Activated CD8-positive, alpha-beta memory T cell treated with anti-CD3 and anti-CD28 coated beads, Interleukin-2, amount 10 ng/mL, durations not matched to agents 7 days and 5 days (primary cell): ENCODE results near the gene ANAPC16. TPM values are rescaled to one million over a fixed set of nuclear protein-coding genes. Genes with fewer than 3 reads are reported as not detected.
"Not testable (repeated sequence)": the region's sequence is repeated elsewhere in the genome, so short reads cannot be mapped to it uniquely, and the experiment has no call there.

Experiments
- ATAC-seq: fragments of 150-1000 bp; cut with Tn5 transposase; one replicate; pipeline ENCODE4 v1.10.0; 2021; ENCODE audit warnings: moderate library complexity
- CTCF ChIA-PET: fragments of 350-600 bp; sonication (Branson Sonifier 250); formaldehyde crosslinking; loops from one replicate; lab custom pipeline; 2021; ENCODE audit warnings: antibody characterized with exemption; lab: Charles Lee
- DNase-seq: peaks from one replicate; pipeline ENCODE4 v3.0.0-alpha.2; 2020
- H3K27ac Mint-ChIP-seq: one replicate; pipeline ENCODE4 v1.8.0; 2021; ENCODE audit warnings: mild to moderate bottlenecking, mixed read lengths
- H3K27me3 Mint-ChIP-seq: one replicate; pipeline ENCODE4 v1.8.0; 2021; ENCODE audit warnings: mixed read lengths
- H3K36me3 Mint-ChIP-seq: one replicate; pipeline ENCODE4 v1.8.0; 2021; ENCODE audit warnings: mild to moderate bottlenecking, mixed read lengths
- H3K4me1 Mint-ChIP-seq: one replicate; pipeline ENCODE4 v1.8.0; 2021; ENCODE audit warnings: mixed read lengths
- H3K4me3 Mint-ChIP-seq: one replicate; pipeline ENCODE4 v1.8.0; 2021; ENCODE audit warnings: mild to moderate bottlenecking, moderate library complexity, mixed read lengths
- H3K9me3 Mint-ChIP-seq: one replicate; pipeline ENCODE4 v1.8.0; 2022; ENCODE audit warnings: low read depth, mixed read lengths
- total RNA-seq, 2 experiments: library from RNA; stranded (reverse); gene quantifications; one replicate each; pipeline ENCODE4 v1.2.3, GENCODE V29; 2021

Gene ANAPC16
- total RNA-seq, 2 experiments from 2014 or later = 61.4 to 67.6 TPM

- no peak overlapping the region for H3K4me3 Mint-ChIP-seq
- peaks cover 7% of the 10 kb centered on the region for H3K9me3 Mint-ChIP-seq
- ATAC-seq (no peak), DNase-seq (no peak)
- CTCF ChIA-PET = interaction anchor here (0.7 to 1.2 kb wide), 3 partner anchors 21 to 290 kb away, joined by 3 read pairs; no protein-coding TSS in a partner anchor
- peaks cover 38% of the 10 kb centered on the region for H3K36me3 Mint-ChIP-seq
- no peaks in the 10 kb centered on the region for H3K27me3 Mint-ChIP-seq
- H3K4me1 Mint-ChIP-seq = no peaks in the 10 kb centered on the region
- H3K27ac Mint-ChIP-seq = no peak overlapping the region
These were observed 28.9 kb upstream of the ANAPC16 start for GRCh38 chr10:72186982-72187330.

GRCh38 chr10:72194949-72195348, 20.9 kb upstream of the ANAPC16 start:
- Mint-ChIP-seq H3K9me3 (no peaks in the 10 kb centered on the region), H3K4me1 (peaks cover 2% of the 10 kb centered on the region), H3K4me3 (no peak overlapping the region), H3K36me3 (peaks cover 28% of the 10 kb centered on the region), H3K27ac (no peak overlapping the region), H3K27me3 (no peaks in the 10 kb centered on the region)
- CTCF ChIA-PET = no interaction called here
- ATAC-seq = no peak
- no peak for DNase-seq

- Mint-ChIP-seq H3K9me3 (no peaks in the 10 kb centered on the region), H3K4me3 (no peak overlapping the region), H3K4me1 (no peaks in the 10 kb centered on the region), H3K36me3 (peaks cover 26% of the 10 kb centered on the region), H3K27me3 (no peaks in the 10 kb centered on the region), H3K27ac (no peak overlapping the region)
- ATAC-seq (no peak), DNase-seq (no peak)
- CTCF ChIA-PET = interaction anchor here (1.2 kb wide), 1 partner anchor 61 kb away, joined by 3 read pairs; no protein-coding TSS in a partner anchor
These were observed 14.9 kb upstream of the ANAPC16 start for GRCh38 chr10:72200883-72201282.

- Mint-ChIP-seq H3K4me1 (no peaks in the 10 kb centered on the region), H3K27ac (no peak overlapping the region), H3K9me3 (no peaks in the 10 kb centered on the region), H3K36me3 (peaks cover 24% of the 10 kb centered on the region), H3K4me3 (no peak overlapping the region), H3K27me3 (no peaks in the 10 kb centered on the region)
- ATAC-seq = no peak
- no peak for DNase-seq
- CTCF ChIA-PET = interaction anchor here (1.2 kb wide), 1 partner anchor 62 kb away, joined by 3 read pairs; no protein-coding TSS in a partner anchor
These were observed 14.5 kb upstream of the ANAPC16 start for GRCh38 chr10:72201293-72201692.

DNA sequence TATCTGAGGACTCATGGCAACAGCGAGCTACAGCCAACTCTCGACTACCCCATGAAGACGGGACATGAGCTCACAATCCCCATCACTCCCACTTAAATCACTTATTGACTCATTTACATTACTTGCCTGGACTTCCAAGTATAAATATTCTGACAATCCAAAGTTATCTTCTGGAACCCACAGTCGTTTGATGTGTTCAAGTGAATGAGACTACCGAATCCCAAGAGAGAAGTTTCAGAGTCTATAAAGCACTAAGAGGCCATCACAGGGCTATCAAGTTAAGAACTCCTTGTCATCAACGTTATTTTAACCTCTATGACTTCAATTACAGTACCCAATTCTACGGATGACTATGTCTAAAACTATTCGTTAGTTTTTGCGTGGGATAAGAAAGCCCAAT, 11.5 kb upstream of the ANAPC16 start:
- ATAC-seq (no peak), DNase-seq (no peak)
- Mint-ChIP-seq H3K27me3 (no peaks in the 10 kb centered on the region), H3K9me3 (no peaks in the 10 kb centered on the region), H3K4me1 (peaks cover 13% of the 10 kb centered on the region), H3K27ac (no peak overlapping the region), H3K4me3 (no peak overlapping the region), H3K36me3 (peaks cover 28% of the 10 kb centered on the region)
- CTCF ChIA-PET = no interaction called here

DNA sequence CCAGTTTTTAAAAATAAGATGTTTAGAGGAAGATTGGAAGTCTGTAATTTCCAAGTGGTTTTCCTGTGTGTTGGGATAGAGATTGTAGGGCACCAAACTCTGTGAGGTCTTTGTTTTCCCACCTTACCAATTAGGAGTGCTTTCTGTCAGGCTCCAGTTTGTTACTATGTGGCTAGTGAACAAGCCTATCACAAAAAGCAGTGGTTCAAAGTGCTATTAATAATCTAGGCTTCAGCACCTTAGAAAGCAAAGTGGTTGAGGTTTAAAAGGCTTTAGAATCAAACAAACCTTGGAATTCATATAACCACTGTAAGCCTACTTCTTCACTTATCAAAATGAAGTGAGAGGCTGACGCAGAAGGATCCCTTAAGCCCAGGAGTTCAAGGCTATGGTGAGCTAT, 11.1 kb upstream of the ANAPC16 start:
- ATAC-seq (no peak), DNase-seq (no peak)
- no peak overlapping the region for H3K4me3 Mint-ChIP-seq
- H3K9me3 Mint-ChIP-seq = no peaks in the 10 kb centered on the region
- CTCF ChIA-PET = no interaction called here
- peaks cover 14% of the 10 kb centered on the region for H3K4me1 Mint-ChIP-seq
- no peaks in the 10 kb centered on the region for H3K27me3 Mint-ChIP-seq
- peaks cover 26% of the 10 kb centered on the region for H3K36me3 Mint-ChIP-seq
- H3K27ac Mint-ChIP-seq = no peak overlapping the region

GRCh38 chr10:72206511-72207229, 9.1 kb upstream of the ANAPC16 start:
- H3K4me3 Mint-ChIP-seq = no peak overlapping the region
- no peak overlapping the region for H3K27ac Mint-ChIP-seq
- H3K9me3 Mint-ChIP-seq = no peaks in the 10 kb centered on the region
- ATAC-seq (no peak), DNase-seq (no peak)
- peaks cover 20% of the 10 kb centered on the region for H3K4me1 Mint-ChIP-seq
- peaks cover 34% of the 10 kb centered on the region for H3K36me3 Mint-ChIP-seq
- CTCF ChIA-PET = no interaction called here
- H3K27me3 Mint-ChIP-seq = no peaks in the 10 kb centered on the region

DNA sequence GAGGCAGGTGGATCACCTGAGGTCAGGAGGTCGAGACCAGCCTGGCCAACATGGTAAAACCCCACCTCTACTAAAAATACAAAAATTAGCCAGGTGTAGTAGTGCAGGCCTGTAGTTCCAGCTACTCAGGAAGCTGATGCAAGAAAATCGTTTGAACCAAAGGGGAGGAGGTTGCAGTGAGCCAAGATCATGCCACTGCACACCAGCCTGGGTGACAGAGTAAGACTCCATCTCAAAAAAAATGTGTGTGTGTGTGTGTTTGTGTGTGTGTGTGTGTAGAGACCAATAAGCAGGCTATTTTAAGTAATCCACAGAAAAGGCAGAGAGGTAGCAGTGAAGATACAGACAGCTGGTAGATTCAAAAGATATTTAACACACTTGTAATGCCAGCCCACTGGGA, 7.3 kb upstream of the ANAPC16 start:
- H3K9me3 Mint-ChIP-seq, H3K27me3 Mint-ChIP-seq, H3K4me3 Mint-ChIP-seq: not testable (repeated sequence)
- CTCF ChIA-PET = interaction anchor here (0.5 to 1.0 kb wide), 2 partner anchors 22 to 467 kb away, joined by 3 to 4 read pairs; no protein-coding TSS in a partner anchor
- Mint-ChIP-seq H3K27ac (peak overlapping the region; percentile 88), H3K4me1 (peaks cover 27% of the 10 kb centered on the region), H3K36me3 (peaks cover 31% of the 10 kb centered on the region)
- DNase-seq = peak; percentile 48
- peak; percentile 64 for ATAC-seq

DNA sequence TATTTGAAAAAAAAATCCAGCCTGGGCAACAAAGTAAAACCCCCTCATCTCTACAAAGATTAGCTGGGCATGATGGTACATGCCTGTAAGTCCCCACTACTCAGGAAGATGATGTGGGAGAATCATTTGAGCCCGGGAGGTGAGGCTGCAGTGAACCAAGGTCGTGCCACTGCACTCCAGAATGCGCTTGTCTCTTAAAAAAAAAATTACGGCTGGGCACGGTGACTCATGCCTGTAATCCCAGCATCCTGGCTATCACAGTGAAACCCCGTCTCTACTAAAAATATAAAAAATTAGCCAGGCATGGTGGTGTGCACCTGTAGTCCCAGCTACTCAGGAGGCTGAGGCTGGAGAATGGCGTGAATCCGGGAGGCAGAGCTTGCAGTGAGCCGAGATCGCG, 4.4 kb upstream of the ANAPC16 start:
- CTCF ChIA-PET, DNase-seq, H3K4me3 Mint-ChIP-seq, ATAC-seq, H3K27me3 Mint-ChIP-seq, H3K9me3 Mint-ChIP-seq, H3K27ac Mint-ChIP-seq: not testable (repeated sequence)
- H3K4me1 Mint-ChIP-seq = peaks cover 39% of the 10 kb centered on the region
- peaks cover 29% of the 10 kb centered on the region for H3K36me3 Mint-ChIP-seq

DNA sequence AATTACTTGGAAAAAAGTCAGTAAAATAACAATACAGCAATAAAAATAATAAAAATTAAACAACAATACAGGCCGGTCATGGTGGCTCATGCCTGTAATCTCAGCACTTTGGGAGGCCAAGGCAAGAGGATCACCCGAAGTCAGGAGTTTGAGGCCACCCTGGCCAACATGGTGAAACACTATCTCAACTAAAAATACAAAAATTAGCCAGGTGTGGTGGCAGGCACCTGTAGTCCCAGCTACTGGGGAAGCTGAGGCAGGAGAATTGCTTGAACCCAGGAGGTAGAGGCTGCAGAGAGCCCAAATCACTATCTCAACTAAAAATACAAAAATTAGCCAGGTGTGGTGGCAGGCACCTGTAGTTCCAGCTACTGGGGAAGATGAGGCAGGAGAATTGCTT, 4.0 kb upstream of the ANAPC16 start:
- H3K27ac Mint-ChIP-seq, H3K9me3 Mint-ChIP-seq, DNase-seq, CTCF ChIA-PET, H3K4me3 Mint-ChIP-seq, ATAC-seq, H3K27me3 Mint-ChIP-seq: not testable (repeated sequence)
- H3K36me3 Mint-ChIP-seq = peaks cover 32% of the 10 kb centered on the region
- H3K4me1 Mint-ChIP-seq = peaks cover 41% of the 10 kb centered on the region

DNA sequence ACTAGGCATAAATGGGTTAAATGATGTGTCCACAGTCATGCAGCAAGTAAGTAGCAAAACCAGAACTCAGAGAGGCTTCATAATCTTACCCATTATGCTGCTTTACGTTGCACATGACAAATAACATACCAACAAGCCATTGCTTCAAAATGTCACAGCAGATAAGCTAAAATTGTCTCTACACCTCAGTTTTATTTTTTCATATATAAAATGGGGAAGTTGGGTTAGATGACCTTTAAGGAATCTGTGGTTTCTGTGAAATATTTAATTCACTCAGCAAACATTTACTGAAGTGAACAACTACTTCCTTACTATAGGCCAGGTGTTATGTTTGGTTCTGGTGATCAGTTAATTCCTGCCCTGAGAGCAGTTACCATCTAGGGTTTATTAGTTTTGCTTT, 2.5 kb downstream of the ANAPC16 start:
- no peaks in the 10 kb centered on the region for H3K27me3 Mint-ChIP-seq
- ATAC-seq (no peak), DNase-seq (no peak)
- no peaks in the 10 kb centered on the region for H3K9me3 Mint-ChIP-seq
- peak overlapping the region; percentile 83 for H3K27ac Mint-ChIP-seq
- H3K4me1 Mint-ChIP-seq = peaks cover 48% of the 10 kb centered on the region
- CTCF ChIA-PET = interaction anchor here (0.7 to 12.8 kb wide), 13 partner anchors 10 to 321 kb away, joined by 3 to 127 read pairs (median 4); partner anchors contain the start of gene DDIT4
- H3K36me3 Mint-ChIP-seq = peaks cover 21% of the 10 kb centered on the region
- H3K4me3 Mint-ChIP-seq = peak overlapping the region; percentile 86

- Mint-ChIP-seq H3K4me1 (peaks cover 51% of the 10 kb centered on the region), H3K9me3 (no peaks in the 10 kb centered on the region), H3K27ac (peak overlapping the region; percentile 83), H3K27me3 (no peaks in the 10 kb centered on the region), H3K36me3 (peaks cover 23% of the 10 kb centered on the region), H3K4me3 (peak overlapping the region; percentile 86)
- CTCF ChIA-PET = interaction anchor here (0.7 to 12.8 kb wide), 13 partner anchors 10 to 322 kb away, joined by 3 to 127 read pairs (median 4); partner anchors contain the start of gene DDIT4
- DNase-seq = no peak
- ATAC-seq = no peak
These were observed 2.9 kb downstream of the ANAPC16 start for GRCh38 chr10:72218726-72219125.

- no peaks in the 10 kb centered on the region for H3K9me3 Mint-ChIP-seq
- no peaks in the 10 kb centered on the region for H3K27me3 Mint-ChIP-seq
- DNase-seq (no peak), ATAC-seq (no peak)
- peaks cover 51% of the 10 kb centered on the region for H3K4me1 Mint-ChIP-seq
- peaks cover 26% of the 10 kb centered on the region for H3K36me3 Mint-ChIP-seq
- H3K27ac Mint-ChIP-seq = peak overlapping the region; percentile 83
- H3K4me3 Mint-ChIP-seq = peak overlapping the region; percentile 86
- CTCF ChIA-PET = interaction anchor here (0.8 to 12.8 kb wide), 13 partner anchors 25 to 322 kb away, joined by 3 to 127 read pairs (median 4); no protein-coding TSS in a partner anchor
These were observed 3.5 kb downstream of the ANAPC16 start for GRCh38 chr10:72219235-72219814.
